Breast epithelium (tissue), 3 donors: Measurements from ENCODE around the gene WDR5B.

Source experiments
- POLR2A ChIP-seq: fragments of 450-650 bp; IDR thresholded peaks from one replicate; pipeline ENCODE4 v1.6.1; 2016; ENCODE audit warnings: antibody characterized with exemption, mild to moderate bottlenecking, moderate library complexity
- POLR2AphosphoS5 ChIP-seq, 3 donors: sonication (generic); formaldehyde crosslinking; IDR thresholded peaks; one replicate each; pipeline ENCODE4 v1.6.1; 2017; ENCODE audit warnings: antibody characterized with exemption in 3 of 3
- TF ChIP-seq, protein P1 (sequence below), 3 donors: fragments of 450-650 bp; IDR thresholded peaks; one replicate each; pipeline ENCODE4 v1.5.1; 2016 to 2017; ENCODE audit warnings: antibody characterized with exemption in 3 of 3, mild to moderate bottlenecking in 3 of 3, moderate library complexity in 3 of 3

DNA sequence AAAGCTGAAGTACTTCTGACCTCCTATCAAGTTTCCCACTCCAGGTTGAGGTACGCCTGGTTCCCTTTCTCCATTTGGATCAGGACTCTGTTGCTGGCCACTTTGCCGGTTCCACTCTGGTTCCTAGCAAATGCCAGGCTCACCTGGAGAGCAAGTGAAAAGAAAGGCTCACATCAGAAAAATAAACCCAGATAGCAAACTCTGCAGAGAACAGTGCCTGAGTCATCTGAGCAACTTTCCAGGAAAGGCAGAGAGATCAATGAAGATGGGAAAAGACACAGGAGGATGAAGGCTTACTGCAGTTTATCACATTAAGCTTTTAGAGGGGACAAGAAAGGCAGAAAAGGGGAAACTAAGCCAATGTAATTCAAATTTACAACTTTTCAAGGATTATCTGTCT lies 41.8 kb upstream of the WDR5B start:
- TF ChIP-seq POLR2AphosphoS5 (IDR thresholded peaks at IDR 0.05) = no peak
- TF ChIP-seq POLR2A = no peak
- TF ChIP-seq, protein P1, sequence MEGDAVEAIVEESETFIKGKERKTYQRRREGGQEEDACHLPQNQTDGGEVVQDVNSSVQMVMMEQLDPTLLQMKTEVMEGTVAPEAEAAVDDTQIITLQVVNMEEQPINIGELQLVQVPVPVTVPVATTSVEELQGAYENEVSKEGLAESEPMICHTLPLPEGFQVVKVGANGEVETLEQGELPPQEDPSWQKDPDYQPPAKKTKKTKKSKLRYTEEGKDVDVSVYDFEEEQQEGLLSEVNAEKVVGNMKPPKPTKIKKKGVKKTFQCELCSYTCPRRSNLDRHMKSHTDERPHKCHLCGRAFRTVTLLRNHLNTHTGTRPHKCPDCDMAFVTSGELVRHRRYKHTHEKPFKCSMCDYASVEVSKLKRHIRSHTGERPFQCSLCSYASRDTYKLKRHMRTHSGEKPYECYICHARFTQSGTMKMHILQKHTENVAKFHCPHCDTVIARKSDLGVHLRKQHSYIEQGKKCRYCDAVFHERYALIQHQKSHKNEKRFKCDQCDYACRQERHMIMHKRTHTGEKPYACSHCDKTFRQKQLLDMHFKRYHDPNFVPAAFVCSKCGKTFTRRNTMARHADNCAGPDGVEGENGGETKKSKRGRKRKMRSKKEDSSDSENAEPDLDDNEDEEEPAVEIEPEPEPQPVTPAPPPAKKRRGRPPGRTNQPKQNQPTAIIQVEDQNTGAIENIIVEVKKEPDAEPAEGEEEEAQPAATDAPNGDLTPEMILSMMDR (IDR thresholded peaks at IDR 0.05) = no peak
